ENCODE measurements around the gene PSKH1. TPM values are rescaled to one million over a fixed set of nuclear protein-coding genes. Genes with fewer than 3 reads are reported as not detected.

The PSKH1 gene
- polyA plus RNA-seq, 4 donors, result 13.8 to 29.2 (median 23.6) TPM

- H3K27me3 ChIP-seq (ENCODE audit: control insufficient read depth in 3 of 3, insufficient read depth in 3 of 3, low read length in 3 of 3), result no peaks in the 10 kb centered on the region
- H3K4me1 ChIP-seq (ENCODE audit: control insufficient read depth in 3 of 3, insufficient read depth in 2 of 3, low read depth in 1 of 3, low read length in 2 of 3), result peaks cover 0 to 17% (median 9%) of the 10 kb centered on the region in 3 donors
- no peak overlapping the region for H3K27ac ChIP-seq (ENCODE audit: low read depth in 1 of 3, low read length in 2 of 3)
- DNase-seq (no peak), FAIRE-seq (no peak)
- no peaks in the 10 kb centered on the region for H3K9me3 ChIP-seq (ENCODE audit: control insufficient read depth in 2 of 2, insufficient read depth in 1 of 2, low read depth in 1 of 2, low read length in 1 of 2)
- H3K4me3 ChIP-seq (ENCODE audit: low read depth in 1 of 3, low read length in 3 of 3), result no peak overlapping the region
- H3K36me3 ChIP-seq (ENCODE audit: control insufficient read depth in 3 of 3, insufficient read depth in 2 of 3, low read depth in 1 of 3, low read length in 3 of 3), result peaks cover 2 to 64% (median 7%) of the 10 kb centered on the region in 3 donors
- 70 to 76% (median 73%) methylated on average over 3 of the region's 3 CpGs for WGBS, 3 donors
Measured at GRCh38 chr16:67871256-67871655, 21.8 kb upstream of the PSKH1 start.

- H3K27ac ChIP-seq (ENCODE audit: low read depth in 1 of 3, low read length in 2 of 3), result peak overlapping the region; percentile 13 to 87 (median 78)
- H3K27me3 ChIP-seq (ENCODE audit: control insufficient read depth in 3 of 3, insufficient read depth in 3 of 3, low read length in 3 of 3), result no peaks in the 10 kb centered on the region
- DNase-seq (peak in 1 of 2 donors; percentile 16), FAIRE-seq (no peak)
- peak overlapping the region in 1 of 3 donors; percentile 94 for H3K4me3 ChIP-seq (ENCODE audit: low read depth in 1 of 3, low read length in 3 of 3)
- WGBS, 3 donors, result 56 to 65% (median 58%) methylated on average over 2 of the region's 2 CpGs
- H3K9me3 ChIP-seq (ENCODE audit: control insufficient read depth in 2 of 2, insufficient read depth in 1 of 2, low read depth in 1 of 2, low read length in 1 of 2), result no peaks in the 10 kb centered on the region
- H3K36me3 ChIP-seq (ENCODE audit: control insufficient read depth in 3 of 3, insufficient read depth in 2 of 3, low read depth in 1 of 3, low read length in 3 of 3), result peaks cover 2 to 64% (median 6%) of the 10 kb centered on the region in 3 donors
- peaks cover 0 to 17% (median 9%) of the 10 kb centered on the region in 3 donors for H3K4me1 ChIP-seq (ENCODE audit: control insufficient read depth in 3 of 3, insufficient read depth in 2 of 3, low read depth in 1 of 3, low read length in 2 of 3)
Measured at GRCh38 chr16:67872131-67872630, 20.9 kb upstream of the PSKH1 start.

- peak within 1 kb of the TSS; percentile 49 to 87 (median 78) for H3K27ac ChIP-seq (ENCODE audit: low read depth in 1 of 3, low read length in 2 of 3)
- peak within 1 kb of the TSS; percentile 86 to 94 (median 93) for H3K4me3 ChIP-seq (ENCODE audit: low read depth in 1 of 3, low read length in 3 of 3)
- FAIRE-seq (no peak), DNase-seq (peak; percentile 79 to 91)
- WGBS, 3 donors, result 1 to 2% (median 2%) methylated on average over 43 to 72 of the region's 72 CpGs
- H3K4me1 ChIP-seq (ENCODE audit: control insufficient read depth in 3 of 3, insufficient read depth in 2 of 3, low read depth in 1 of 3, low read length in 2 of 3), result peaks cover 0 to 17% (median 9%) of the 10 kb centered on the region in 3 donors
- no peaks in the 10 kb centered on the region for H3K27me3 ChIP-seq (ENCODE audit: control insufficient read depth in 3 of 3, insufficient read depth in 3 of 3, low read length in 3 of 3)
- no peaks in the 10 kb centered on the region for H3K9me3 ChIP-seq (ENCODE audit: control insufficient read depth in 2 of 2, insufficient read depth in 1 of 2, low read depth in 1 of 2, low read length in 1 of 2)
- peaks cover 4 to 64% (median 6%) of the 10 kb centered on the region in 3 donors for H3K36me3 ChIP-seq (ENCODE audit: control insufficient read depth in 3 of 3, insufficient read depth in 2 of 3, low read depth in 1 of 3, low read length in 3 of 3)
Measured at GRCh38 chr16:67872631-67873434, 20.2 kb upstream of the PSKH1 start, which contains the start of gene EDC4. Gene EDC4 (plus strand): TSS chr16:67873052. CDS start chr16:67873262, 210 bp downstream.

- H3K36me3 ChIP-seq (ENCODE audit: control insufficient read depth in 3 of 3, insufficient read depth in 2 of 3, low read depth in 1 of 3, low read length in 3 of 3), result peaks cover 8 to 64% (median 10%) of the 10 kb centered on the region in 3 donors
- DNase-seq (peak; percentile 60 to 66), FAIRE-seq (no peak)
- peak overlapping the region; percentile 49 to 87 (median 78) for H3K27ac ChIP-seq (ENCODE audit: low read depth in 1 of 3, low read length in 2 of 3)
- WGBS, 3 donors, result 5 to 10% (median 6%) methylated on average over 23 of the region's 23 CpGs
- peak overlapping the region; percentile 86 to 94 (median 93) for H3K4me3 ChIP-seq (ENCODE audit: low read depth in 1 of 3, low read length in 3 of 3)
- H3K4me1 ChIP-seq (ENCODE audit: control insufficient read depth in 3 of 3, insufficient read depth in 2 of 3, low read depth in 1 of 3, low read length in 2 of 3), result peaks cover 0 to 17% (median 9%) of the 10 kb centered on the region in 3 donors
- H3K9me3 ChIP-seq (ENCODE audit: control insufficient read depth in 2 of 2, insufficient read depth in 1 of 2, low read depth in 1 of 2, low read length in 1 of 2), result no peaks in the 10 kb centered on the region
- no peaks in the 10 kb centered on the region for H3K27me3 ChIP-seq (ENCODE audit: control insufficient read depth in 3 of 3, insufficient read depth in 3 of 3, low read length in 3 of 3)
Measured at GRCh38 chr16:67873435-67874370, 19.4 kb upstream of the PSKH1 start.

- Histone ChIP-seq H3K9me3 (ENCODE audit: control insufficient read depth in 2 of 2, insufficient read depth in 1 of 2, low read depth in 1 of 2, low read length in 1 of 2) (no peaks in the 10 kb centered on the region), H3K4me3 (ENCODE audit: low read depth in 1 of 3, low read length in 3 of 3) (peak overlapping the region in 2 of 3 donors; percentile 93 to 94), H3K36me3 (ENCODE audit: control insufficient read depth in 3 of 3, insufficient read depth in 2 of 3, low read depth in 1 of 3, low read length in 3 of 3) (peaks cover 13 to 64% (median 16%) of the 10 kb centered on the region in 3 donors), H3K4me1 (ENCODE audit: control insufficient read depth in 3 of 3, insufficient read depth in 2 of 3, low read depth in 1 of 3, low read length in 2 of 3) (peaks cover 0 to 17% (median 9%) of the 10 kb centered on the region in 3 donors), H3K27ac (ENCODE audit: low read depth in 1 of 3, low read length in 2 of 3) (peak overlapping the region in 1 of 3 donors; percentile 78), H3K27me3 (ENCODE audit: control insufficient read depth in 3 of 3, insufficient read depth in 3 of 3, low read length in 3 of 3) (no peaks in the 10 kb centered on the region)
- FAIRE-seq, result no peak
- no peak for DNase-seq
- WGBS, 3 donors, result 47 to 56% (median 50%) methylated on average over 3 of the region's 3 CpGs
Measured at GRCh38 chr16:67874372-67874771, 18.7 kb upstream of the PSKH1 start.

GRCh38 chr16:67877064-67877463 lies 16.0 kb upstream of the PSKH1 start:
- no peaks in the 10 kb centered on the region for H3K9me3 ChIP-seq (ENCODE audit: control insufficient read depth in 2 of 2, insufficient read depth in 1 of 2, low read depth in 1 of 2, low read length in 1 of 2)
- peaks cover 0 to 21% (median 9%) of the 10 kb centered on the region in 3 donors for H3K4me1 ChIP-seq (ENCODE audit: control insufficient read depth in 3 of 3, insufficient read depth in 2 of 3, low read depth in 1 of 3, low read length in 2 of 3)
- peaks cover 17 to 73% (median 36%) of the 10 kb centered on the region in 3 donors for H3K36me3 ChIP-seq (ENCODE audit: control insufficient read depth in 3 of 3, insufficient read depth in 2 of 3, low read depth in 1 of 3, low read length in 3 of 3)
- no peak overlapping the region for H3K27ac ChIP-seq (ENCODE audit: low read depth in 1 of 3, low read length in 2 of 3)
- H3K4me3 ChIP-seq (ENCODE audit: low read depth in 1 of 3, low read length in 3 of 3), result no peak overlapping the region
- DNase-seq (no peak), FAIRE-seq (no peak)
- WGBS, 3 donors, result 94 to 97% (median 96%) methylated on average over 11 of the region's 11 CpGs
- no peaks in the 10 kb centered on the region for H3K27me3 ChIP-seq (ENCODE audit: control insufficient read depth in 3 of 3, insufficient read depth in 3 of 3, low read length in 3 of 3)

GRCh38 chr16:67878232-67878631 lies 14.8 kb upstream of the PSKH1 start:
- Histone ChIP-seq H3K4me1 (ENCODE audit: control insufficient read depth in 3 of 3, insufficient read depth in 2 of 3, low read depth in 1 of 3, low read length in 2 of 3) (peaks cover 0 to 32% (median 9%) of the 10 kb centered on the region in 3 donors), H3K27ac (ENCODE audit: low read depth in 1 of 3, low read length in 2 of 3) (no peak overlapping the region), H3K36me3 (ENCODE audit: control insufficient read depth in 3 of 3, insufficient read depth in 2 of 3, low read depth in 1 of 3, low read length in 3 of 3) (peaks cover 20 to 81% (median 46%) of the 10 kb centered on the region in 3 donors), H3K27me3 (ENCODE audit: control insufficient read depth in 3 of 3, insufficient read depth in 3 of 3, low read length in 3 of 3) (no peaks in the 10 kb centered on the region), H3K9me3 (ENCODE audit: control insufficient read depth in 2 of 2, insufficient read depth in 1 of 2, low read depth in 1 of 2, low read length in 1 of 2) (no peaks in the 10 kb centered on the region), H3K4me3 (ENCODE audit: low read depth in 1 of 3, low read length in 3 of 3) (no peak overlapping the region)
- FAIRE-seq (no peak), DNase-seq (no peak)
- 83 to 97% (median 93%) methylated on average over 6 of the region's 6 CpGs for WGBS, 3 donors

GRCh38 chr16:67878846-67879245 lies 14.2 kb upstream of the PSKH1 start:
- Histone ChIP-seq H3K36me3 (ENCODE audit: control insufficient read depth in 3 of 3, insufficient read depth in 2 of 3, low read depth in 1 of 3, low read length in 3 of 3) (peaks cover 20 to 87% (median 46%) of the 10 kb centered on the region in 3 donors), H3K27me3 (ENCODE audit: control insufficient read depth in 3 of 3, insufficient read depth in 3 of 3, low read length in 3 of 3) (no peaks in the 10 kb centered on the region), H3K4me3 (ENCODE audit: low read depth in 1 of 3, low read length in 3 of 3) (no peak overlapping the region), H3K9me3 (ENCODE audit: control insufficient read depth in 2 of 2, insufficient read depth in 1 of 2, low read depth in 1 of 2, low read length in 1 of 2) (no peaks in the 10 kb centered on the region), H3K27ac (ENCODE audit: low read depth in 1 of 3, low read length in 2 of 3) (no peak overlapping the region), H3K4me1 (ENCODE audit: control insufficient read depth in 3 of 3, insufficient read depth in 2 of 3, low read depth in 1 of 3, low read length in 2 of 3) (peaks cover 0 to 35% (median 9%) of the 10 kb centered on the region in 3 donors)
- 94 to 97% (median 95%) methylated on average over 9 of the region's 9 CpGs for WGBS, 3 donors
- no peak for FAIRE-seq
- DNase-seq, result no peak

Data from small intestine (tissue), 7 donors.